NCI-H82 (cell line): ENCODE measurements around the gene SOX11.

ENCODE experiments used
- DNase-seq: peaks from one replicate; lab custom pipeline; 2025; lab: John Stamatoyannopoulos, UW

The SOX11 gene

GRCh38 chr2:5692561-5693286, 540 bp downstream of the SOX11 start:
- DNase-seq, result peak; percentile 77

GRCh38 chr2:5693287-5694201, 1.4 kb downstream of the SOX11 start:
- DNase-seq, result peak; percentile 71

GRCh38 chr2:5694306-5694705, 2.1 kb downstream of the SOX11 start:
- DNase-seq, result peak; percentile 79

GRCh38 chr2:5695654-5696403, 3.6 kb downstream of the SOX11 start:
- peak; percentile 81 for DNase-seq

- peak; percentile 78 for DNase-seq
Observed at GRCh38 chr2:5696404-5696944, 4.3 kb downstream of the SOX11 start.

GRCh38 chr2:5696945-5697521, 4.8 kb downstream of the SOX11 start:
- peak; percentile 88 for DNase-seq

GRCh38 chr2:5697562-5697961, 5.4 kb downstream of the SOX11 start:
- DNase-seq, result peak; percentile 70

- peak; percentile 13 for DNase-seq
Observed at GRCh38 chr2:5698134-5698533, 6.0 kb downstream of the SOX11 start.

GRCh38 chr2:5699963-5700362, 7.8 kb downstream of the SOX11 start:
- no peak for DNase-seq

- DNase-seq, result no peak
Observed at GRCh38 chr2:5700551-5700950, 8.4 kb downstream of the SOX11 start.

GRCh38 chr2:5701266-5701665, 9.1 kb downstream of the SOX11 start:
- DNase-seq, result no peak

GRCh38 chr2:5703166-5703565, 11.0 kb downstream of the SOX11 start:
- DNase-seq, result no peak

GRCh38 chr2:5705490-5705889, 13.3 kb downstream of the SOX11 start:
- no peak for DNase-seq

GRCh38 chr2:5706717-5707455, 14.7 kb downstream of the SOX11 start:
- no peak for DNase-seq

GRCh38 chr2:5710615-5711014, 18.4 kb downstream of the SOX11 start:
- no peak for DNase-seq

- no peak for DNase-seq
Observed at GRCh38 chr2:5713101-5713500, 20.9 kb downstream of the SOX11 start.

GRCh38 chr2:5719629-5720334, 27.6 kb downstream of the SOX11 start:
- DNase-seq, result no peak

GRCh38 chr2:5720426-5720825, 28.2 kb downstream of the SOX11 start:
- DNase-seq, result no peak

- no peak for DNase-seq
Observed at GRCh38 chr2:5722236-5722635, 30.1 kb downstream of the SOX11 start.
